ENCODE results near the gene TPRG1L. TPM values are rescaled to one million over a fixed set of nuclear protein-coding genes. Genes with fewer than 3 reads are reported as not detected.

Gene TPRG1L
- total RNA-seq, 2 donors from 2014 or later: 8.6 to 24.4 TPM

DNA sequence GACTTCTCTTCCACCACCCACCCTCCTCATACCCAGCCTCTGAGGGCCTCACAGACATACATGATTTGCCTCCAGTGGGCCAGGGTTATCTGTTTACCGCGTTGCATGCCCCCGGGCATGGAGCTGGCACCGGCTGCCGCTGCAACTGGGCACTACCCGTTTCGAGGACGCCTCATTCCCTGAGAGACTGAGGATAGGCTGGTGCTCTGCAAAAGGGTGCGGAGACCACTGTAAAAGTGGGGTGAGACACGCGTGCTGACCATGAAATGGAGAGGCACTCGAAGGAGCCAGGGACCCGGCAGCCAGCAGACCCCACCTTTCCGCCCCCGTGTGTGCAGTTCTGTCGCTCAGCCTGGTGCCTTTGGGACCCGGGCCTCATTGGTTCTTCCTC, 48.2 kb downstream of the TPRG1L start:
- DNase-seq (peak in 1 of 4 donors; percentile 8), ATAC-seq (no peak)
- Histone ChIP-seq H3K9me3 (no peaks in the 10 kb centered on the region), H3K36me3 (replicated peaks in 1 of 2; ENCODE audit: insufficient read depth in 1 of 2, low read depth in 2 of 2) (no peaks in the 10 kb centered on the region), H3K4me3 (no peak overlapping the region), H3K27ac (no peak overlapping the region), H3K4me1 (peaks cover 37% of the 10 kb centered on the region), H3K27me3 (no peaks in the 10 kb centered on the region)
- WGBS, 2 donors: 81 to 91% methylated on average over 15 to 17 of the region's 17 CpGs
- TF ChIP-seq POLR2A (IDR thresholded peaks at IDR 0.05): no peak
- TF ChIP-seq, protein P1, sequence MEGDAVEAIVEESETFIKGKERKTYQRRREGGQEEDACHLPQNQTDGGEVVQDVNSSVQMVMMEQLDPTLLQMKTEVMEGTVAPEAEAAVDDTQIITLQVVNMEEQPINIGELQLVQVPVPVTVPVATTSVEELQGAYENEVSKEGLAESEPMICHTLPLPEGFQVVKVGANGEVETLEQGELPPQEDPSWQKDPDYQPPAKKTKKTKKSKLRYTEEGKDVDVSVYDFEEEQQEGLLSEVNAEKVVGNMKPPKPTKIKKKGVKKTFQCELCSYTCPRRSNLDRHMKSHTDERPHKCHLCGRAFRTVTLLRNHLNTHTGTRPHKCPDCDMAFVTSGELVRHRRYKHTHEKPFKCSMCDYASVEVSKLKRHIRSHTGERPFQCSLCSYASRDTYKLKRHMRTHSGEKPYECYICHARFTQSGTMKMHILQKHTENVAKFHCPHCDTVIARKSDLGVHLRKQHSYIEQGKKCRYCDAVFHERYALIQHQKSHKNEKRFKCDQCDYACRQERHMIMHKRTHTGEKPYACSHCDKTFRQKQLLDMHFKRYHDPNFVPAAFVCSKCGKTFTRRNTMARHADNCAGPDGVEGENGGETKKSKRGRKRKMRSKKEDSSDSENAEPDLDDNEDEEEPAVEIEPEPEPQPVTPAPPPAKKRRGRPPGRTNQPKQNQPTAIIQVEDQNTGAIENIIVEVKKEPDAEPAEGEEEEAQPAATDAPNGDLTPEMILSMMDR (IDR thresholded peaks at IDR 0.05): no peak
- intact Hi-C loops (cut with DNase I): no loop called here

GRCh38 chr1:3673381-3674099, 48.7 kb downstream of the TPRG1L start:
- DNase-seq (peak in 1 of 4 donors; percentile 11), ATAC-seq (no peak)
- H3K27ac ChIP-seq: no peak overlapping the region
- H3K4me3 ChIP-seq: no peak overlapping the region
- no peaks in the 10 kb centered on the region for H3K9me3 ChIP-seq
- H3K4me1 ChIP-seq: peaks cover 34% of the 10 kb centered on the region
- 85 to 91% methylated on average over 17 to 24 of the region's 25 CpGs for WGBS, 2 donors
- intact Hi-C loops (cut with DNase I): no loop called here
- TF ChIP-seq POLR2A (IDR thresholded peaks at IDR 0.05): no peak
- TF ChIP-seq, protein P1 (IDR thresholded peaks at IDR 0.05): no peak
- no peaks in the 10 kb centered on the region for H3K27me3 ChIP-seq
- H3K36me3 ChIP-seq (replicated peaks in 1 of 2; ENCODE audit: insufficient read depth in 1 of 2, low read depth in 2 of 2): no peaks in the 10 kb centered on the region

DNA sequence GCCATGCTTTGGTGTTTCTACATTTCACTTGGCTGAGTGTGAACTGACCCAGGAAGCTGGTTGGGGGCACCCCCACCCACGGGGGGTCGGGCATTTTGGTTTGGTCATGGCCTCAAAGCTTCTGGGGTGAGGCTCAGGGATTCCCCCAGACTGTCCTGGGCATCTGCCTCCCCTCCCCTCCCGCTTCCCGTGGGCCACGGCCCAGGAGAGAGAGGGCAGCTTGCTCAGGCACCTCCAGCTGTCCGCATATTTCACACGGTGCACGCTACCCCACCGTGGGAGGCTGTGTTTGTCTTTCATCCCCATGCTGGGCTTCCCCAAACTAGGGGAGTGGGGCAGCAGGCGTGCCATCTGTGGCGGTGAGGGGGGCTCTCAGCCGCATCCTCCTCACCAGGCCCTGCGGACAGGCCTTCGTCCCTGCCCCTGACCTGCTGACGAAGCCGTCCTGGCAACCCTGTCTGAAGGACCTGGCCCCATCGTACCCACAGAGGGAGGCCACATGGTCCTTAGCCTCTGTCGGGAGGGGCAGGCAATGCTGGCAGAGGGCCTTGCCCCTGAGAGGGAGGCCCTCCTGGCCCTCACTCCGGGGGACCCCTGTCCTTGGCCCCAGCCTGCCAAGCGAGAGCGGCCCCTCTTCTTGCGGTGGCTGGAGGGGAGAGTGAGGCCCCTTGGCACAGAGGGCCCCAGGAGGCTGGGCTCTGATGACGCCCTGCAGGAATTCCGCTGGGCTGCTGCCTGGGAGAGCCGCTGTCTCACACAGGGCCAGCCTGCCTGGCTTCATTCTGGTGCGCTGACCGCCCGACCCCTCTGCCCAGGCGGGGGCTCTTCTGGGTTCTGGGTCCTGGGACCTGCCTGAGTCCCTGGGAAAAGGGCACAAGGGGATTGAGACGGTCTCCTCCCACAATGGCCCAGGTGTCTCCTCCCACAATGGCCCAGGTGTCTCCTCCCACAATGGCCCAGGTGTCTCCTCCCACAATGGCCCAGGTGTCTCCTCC, 49.6 kb downstream of the TPRG1L start:
- intact Hi-C loops (cut with DNase I): no loop called here
- no peak for TF ChIP-seq POLR2A (IDR thresholded peaks at IDR 0.05)
- TF ChIP-seq, protein P1 (IDR thresholded peaks at IDR 0.05): no peak
- ATAC-seq (peak; percentile 75), DNase-seq (peak; percentile 35 to 62 (median 57))
- Histone ChIP-seq H3K27me3 (no peaks in the 10 kb centered on the region), H3K4me1 (peaks cover 26% of the 10 kb centered on the region), H3K9me3 (no peaks in the 10 kb centered on the region), H3K36me3 (replicated peaks in 1 of 2; ENCODE audit: insufficient read depth in 1 of 2, low read depth in 2 of 2) (no peaks in the 10 kb centered on the region), H3K27ac (no peak overlapping the region), H3K4me3 (no peak overlapping the region)
- WGBS, 2 donors: 40 to 45% methylated on average over 16 to 29 of the region's 30 CpGs

- H3K4me3 ChIP-seq: no peak overlapping the region
Measured at GRCh38 chr1:3675436-3675835, 50.6 kb downstream of the TPRG1L start.

More at GRCh38 chr1:3675436-3675835, 50.6 kb downstream of the TPRG1L start:
- intact Hi-C loops (cut with DNase I): no loop called here
- WGBS, 2 donors: 64 to 76% methylated on average over 3 to 11 of the region's 11 CpGs
- DNase-seq: no peak
- no peaks in the 10 kb centered on the region for H3K27me3 ChIP-seq
- peaks cover 23% of the 10 kb centered on the region for H3K4me1 ChIP-seq
- no peaks in the 10 kb centered on the region for H3K36me3 ChIP-seq (replicated peaks in 1 of 2; ENCODE audit: insufficient read depth in 1 of 2, low read depth in 2 of 2)
- ATAC-seq: no peak
- TF ChIP-seq, protein P1 (IDR thresholded peaks at IDR 0.05): no peak
- TF ChIP-seq POLR2A (IDR thresholded peaks at IDR 0.05): no peak
- H3K27ac ChIP-seq: no peak overlapping the region
- H3K9me3 ChIP-seq: no peaks in the 10 kb centered on the region

Data from body of pancreas (tissue), 4 donors.